Brain pericyte (primary cell): ENCODE data around the gene SETDB2.

Source experiments
- DNase-seq: peaks from one replicate; pipeline ENCODE4 v3.0.0-alpha.2; 2012; ENCODE audit warnings: low read depth, low spot score

SETDB2 gene

GRCh38 chr13:49443704-49444523, at the start of gene SETDB2, which contains the start of gene CAB39L:
Gene SETDB2, plus strand, starts transcription at chr13:49444274. Its CDS starts 7,620 bp downstream, at chr13:49451894.
Gene CAB39L, minus strand, starts transcription at chr13:49444064. Its CDS starts 61,154 bp downstream, at chr13:49382910.
- peak; percentile 97 for DNase-seq

- no peak for DNase-seq
Measured at GRCh38 chr13:49395451-49395865, 48.6 kb upstream of the SETDB2 start.

GRCh38 chr13:49395878-49396380, 48.1 kb upstream of the SETDB2 start:
- no peak for DNase-seq

- no peak for DNase-seq
Measured at GRCh38 chr13:49399801-49400472, 44.1 kb upstream of the SETDB2 start.

- DNase-seq = peak; percentile 1
Measured at GRCh38 chr13:49400755-49401659, 43.1 kb upstream of the SETDB2 start.

- no peak for DNase-seq
Measured at GRCh38 chr13:49403996-49404702, 39.9 kb upstream of the SETDB2 start.

GRCh38 chr13:49404703-49405020, 39.4 kb upstream of the SETDB2 start:
- DNase-seq = no peak

GRCh38 chr13:49407068-49407467, 37.0 kb upstream of the SETDB2 start:
- no peak for DNase-seq

GRCh38 chr13:49407936-49408335, 36.1 kb upstream of the SETDB2 start:
- no peak for DNase-seq

GRCh38 chr13:49409008-49409407, 35.1 kb upstream of the SETDB2 start:
- no peak for DNase-seq

- peak; percentile 7 for DNase-seq
Measured at GRCh38 chr13:49410006-49410405, 34.1 kb upstream of the SETDB2 start.

- no peak for DNase-seq
Measured at GRCh38 chr13:49410477-49410876, 33.6 kb upstream of the SETDB2 start.

GRCh38 chr13:49411353-49411752, 32.7 kb upstream of the SETDB2 start:
- no peak for DNase-seq

- no peak for DNase-seq
Measured at GRCh38 chr13:49412749-49413148, 31.3 kb upstream of the SETDB2 start.

- no peak for DNase-seq
Measured at GRCh38 chr13:49417161-49417560, 26.9 kb upstream of the SETDB2 start.

- no peak for DNase-seq
Measured at GRCh38 chr13:49418206-49418605, 25.9 kb upstream of the SETDB2 start.

- DNase-seq = no peak
Measured at GRCh38 chr13:49419276-49419675, 24.8 kb upstream of the SETDB2 start.

GRCh38 chr13:49421391-49421790, 22.7 kb upstream of the SETDB2 start:
- DNase-seq = no peak

GRCh38 chr13:49424011-49424560, 20.0 kb upstream of the SETDB2 start:
- no peak for DNase-seq

GRCh38 chr13:49428041-49428763, 15.9 kb upstream of the SETDB2 start:
- DNase-seq = no peak
